Natural killer cell (primary cell): Measurements from ENCODE around the gene PLPP7. TPM values are rescaled to one million over a fixed set of nuclear protein-coding genes. Genes with fewer than 3 reads are reported as not detected.
A peak's percentile ranks its signal among the peaks of the same experiment; 100 is the strongest.

ENCODE experiments used
- ATAC-seq, 3 donors: fragments of 150-1000 bp in 2 of 3; fragments of 200-7000 bp in 1 of 3; cut with Tn5 transposase; 1 replicate in 1 of 3; 2 replicates in 2 of 3; pipeline ENCODE4 v1.10.0; 2021; ENCODE audit warnings: mild to moderate bottlenecking in 2 of 3, moderate library complexity in 2 of 3
- DNase-seq, 2 donors: peaks; one replicate each; pipeline versions ENCODE4 v3.0.0 to v3.0.0-alpha.2; 2013 to 2021; ENCODE audit warnings: mixed read lengths in 1 of 2
- H3K27ac ChIP-seq: one replicate; pipeline ENCODE4 v1.5.1; 2013; ENCODE audit warnings: mild to moderate bottlenecking, low read length
- H3K27me3 ChIP-seq: one replicate; pipeline ENCODE4 v1.6.1; 2013; ENCODE audit warnings: low read length; ENCODE audit not compliant: control insufficient read depth, insufficient read depth
- H3K36me3 ChIP-seq: one replicate; pipeline ENCODE4 v1.6.1; 2013; ENCODE audit warnings: low read length; ENCODE audit not compliant: control insufficient read depth, insufficient read depth
- H3K4me1 ChIP-seq: one replicate; pipeline ENCODE4 v1.6.1; 2013; ENCODE audit warnings: low read length; ENCODE audit not compliant: control insufficient read depth, insufficient read depth
- H3K4me3 ChIP-seq: one replicate; pipeline ENCODE4 v1.5.1; 2013; ENCODE audit warnings: low read length
- H3K9me3 ChIP-seq: one replicate; pipeline ENCODE4 v1.6.1; 2013; ENCODE audit warnings: low read length; ENCODE audit not compliant: control insufficient read depth, insufficient read depth
- H3K27ac Mint-ChIP-seq, 2 donors: one replicate each; pipeline ENCODE4 v1.8.0; 2022; ENCODE audit warnings: mild to moderate bottlenecking in 2 of 2, mixed read lengths in 2 of 2, moderate library complexity in 1 of 2
- H3K27me3 Mint-ChIP-seq, 2 donors: one replicate each; pipeline ENCODE4 v1.8.0; 2022; ENCODE audit warnings: low read depth in 2 of 2, mixed read lengths in 2 of 2
- H3K36me3 Mint-ChIP-seq: one replicate; pipeline ENCODE4 v1.8.0; 2022; ENCODE audit warnings: mixed read lengths
- H3K4me1 Mint-ChIP-seq, 2 donors: one replicate each; pipeline ENCODE4 v1.8.0; 2022; ENCODE audit warnings: mixed read lengths in 2 of 2
- H3K4me3 Mint-ChIP-seq: one replicate; pipeline ENCODE4 v1.8.0; 2022; ENCODE audit warnings: mild to moderate bottlenecking, moderate library complexity, mixed read lengths
- H3K9me3 Mint-ChIP-seq, 2 donors: one replicate each; pipeline ENCODE4 v1.8.0; 2022; ENCODE audit warnings: mixed read lengths in 2 of 2
- CTCF ChIP-seq: fragments of 200-600 bp; IDR thresholded peaks from one replicate; pipeline ENCODE4 v1.8.0; 2022; ENCODE audit warnings: antibody characterized with exemption
- WGBS: methylation state at CpG from one replicate; pipeline ENCODE4 v1.1.7; 2013; ENCODE audit warnings: missing lambda C conversion rate; ENCODE audit not compliant: insufficient coverage; 5-methylcytosine and 5-hydroxymethylcytosine counted together
- intact Hi-C: fragments of 100-400 bp; cut with micrococcal nuclease; formaldehyde crosslinking; loops from one replicate; pipeline ENCODE4 v1.14.2; 2022
- total RNA-seq, 4 donors: library from RNA; stranded (reverse); fragments of 120-200 nt in 1 of 4; gene quantifications; one replicate each; pipeline versions ENCODE4 v1.2.3 to v1.2.4, GENCODE V29; 2013 to 2022

Gene PLPP7
- total RNA-seq, 3 donors from 2014 or later (not counting 1 experiment from before 2014, with no cell fraction given): 0.28 to 0.59 (median 0.34) TPM

GRCh38 chr9:131276094-131276888 lies 13.2 kb upstream of the PLPP7 start, which contains the start of gene FAM78A:
Gene FAM78A, minus strand, starts transcription at chr9:131276510. Its CDS starts 331 bp downstream, at chr9:131276179.
- Mint-ChIP-seq H3K4me1 (peaks cover 45 to 59% of the 10 kb centered on the region in 2 donors), H3K4me3 (peak within 1 kb of the TSS; percentile 99), H3K9me3 (no peaks in the 10 kb centered on the region), H3K27me3 (no peaks in the 10 kb centered on the region), H3K27ac (peak within 1 kb of the TSS; percentile 91 to 95), H3K36me3 (peaks cover 7% of the 10 kb centered on the region)
- DNase-seq: peak; percentile 55 to 70
- no peaks in the 10 kb centered on the region for H3K36me3 ChIP-seq
- ATAC-seq: peak; percentile 16 to 35 (median 19)
- H3K27me3 ChIP-seq: no peaks in the 10 kb centered on the region
- intact Hi-C loops: no loop called here
- TF ChIP-seq CTCF: no peak
- no peaks in the 10 kb centered on the region for H3K9me3 ChIP-seq
- peaks cover 54% of the 10 kb centered on the region for H3K4me1 ChIP-seq
- peak within 1 kb of the TSS; percentile 91 for H3K4me3 ChIP-seq
- H3K27ac ChIP-seq: peak within 1 kb of the TSS; percentile 87
- WGBS: under 1% methylated on average over 75 of the region's 76 CpGs

GRCh38 chr9:131276891-131277286 lies 12.6 kb upstream of the PLPP7 start:
- no peak overlapping the region for H3K27ac ChIP-seq
- peak overlapping the region; percentile 29 for H3K4me3 ChIP-seq
- peak overlapping the region; percentile 53 for H3K4me3 Mint-ChIP-seq
- peaks cover 3% of the 10 kb centered on the region for H3K27me3 ChIP-seq
- no peaks in the 10 kb centered on the region for H3K36me3 ChIP-seq
- WGBS: under 1% methylated on average over 60 of the region's 60 CpGs
- intact Hi-C loops: no loop called here
- H3K4me1 Mint-ChIP-seq: peaks cover 45 to 59% of the 10 kb centered on the region in 2 donors
- no peak for TF ChIP-seq CTCF
- DNase-seq: peak; percentile 44 to 72
- H3K9me3 ChIP-seq: no peaks in the 10 kb centered on the region
- no peaks in the 10 kb centered on the region for H3K9me3 Mint-ChIP-seq
- peak; percentile 52 to 54 (median 52) for ATAC-seq
- peaks cover 0 to 2% of the 10 kb centered on the region in 2 donors for H3K27me3 Mint-ChIP-seq
- peaks cover 7% of the 10 kb centered on the region for H3K36me3 Mint-ChIP-seq
- H3K27ac Mint-ChIP-seq: peak overlapping the region; percentile 91 to 95
- H3K4me1 ChIP-seq: peaks cover 49% of the 10 kb centered on the region

- peak overlapping the region; percentile 42 for H3K4me3 Mint-ChIP-seq
- no peaks in the 10 kb centered on the region for H3K9me3 ChIP-seq
- H3K9me3 Mint-ChIP-seq: no peaks in the 10 kb centered on the region
- DNase-seq (peak in 1 of 2 donors; percentile 61), ATAC-seq (peak; percentile 22 to 36 (median 25))
- H3K27me3 Mint-ChIP-seq: peaks cover 0 to 7% of the 10 kb centered on the region in 2 donors
- no peaks in the 10 kb centered on the region for H3K36me3 ChIP-seq
- intact Hi-C loops: no loop called here
- TF ChIP-seq CTCF: no peak
- H3K27ac ChIP-seq: no peak overlapping the region
- peak overlapping the region; percentile 29 for H3K4me3 ChIP-seq
- H3K27me3 ChIP-seq: peaks cover 5% of the 10 kb centered on the region
- peaks cover 7% of the 10 kb centered on the region for H3K36me3 Mint-ChIP-seq
- H3K27ac Mint-ChIP-seq: peak overlapping the region; percentile 79 to 92
- H3K4me1 ChIP-seq: peaks cover 49% of the 10 kb centered on the region
- peaks cover 45 to 61% of the 10 kb centered on the region in 2 donors for H3K4me1 Mint-ChIP-seq
- WGBS: under 1% methylated on average over 78 of the region's 78 CpGs
Measured at GRCh38 chr9:131277287-131277909, 12.1 kb upstream of the PLPP7 start.
